ENCODE data around the gene GJD3. TPM values are rescaled to one million over a fixed set of nuclear protein-coding genes. Genes with fewer than 3 reads are reported as not detected.

GJD3 gene
- total and polyA plus RNA-seq, 9 of the 15 experiments (the other 6 are each of a cell fraction or from before 2014, with no cell fraction given) = 0.17 to 0.38 TPM; not detected in 7

DNA sequence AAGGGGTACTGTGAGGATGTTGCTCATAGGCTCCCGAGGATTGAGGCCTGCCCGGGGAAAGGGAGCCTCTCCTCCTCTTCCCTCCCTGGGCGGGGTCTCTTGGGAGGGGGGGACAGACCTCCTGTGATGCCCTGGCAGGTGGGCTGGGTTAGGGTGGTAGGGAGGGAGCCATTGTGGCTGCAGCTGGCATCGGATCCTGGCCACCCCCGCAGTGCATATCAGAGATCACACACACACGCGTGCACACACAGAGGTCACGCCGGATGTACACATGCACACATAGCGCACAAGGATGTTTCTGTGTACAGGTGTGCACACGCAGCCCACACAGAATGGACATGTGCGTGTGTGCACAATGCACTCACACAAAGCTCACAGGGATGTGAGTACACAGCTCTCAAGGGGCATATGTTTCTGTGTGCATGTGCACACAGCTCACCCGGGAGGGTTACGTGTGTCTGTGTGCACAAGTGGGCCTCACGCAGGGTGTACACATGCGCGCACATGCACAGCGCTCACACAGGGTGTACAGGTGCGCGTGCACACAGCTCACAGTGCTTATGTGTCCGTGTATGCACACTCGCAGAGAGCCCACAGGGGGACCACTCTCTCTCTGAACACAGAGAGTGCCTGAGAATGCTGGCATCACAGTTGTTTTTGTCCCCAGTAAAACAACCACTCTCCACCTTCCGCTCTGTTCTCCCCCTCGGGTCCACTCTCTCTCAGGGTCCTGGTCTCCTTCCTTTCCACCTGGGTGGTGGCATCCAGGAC lies 2.4 kb downstream of the GJD3 start (continued):
- no peak for TF ChIP-seq YY1 (IDR thresholded peaks at IDR 0.05; ENCODE audit: borderline replicate concordance in 1 of 3, control insufficient read depth in 1 of 3, extremely low read depth in 1 of 3, insufficient read depth in 3 of 3, insufficient read length in 1 of 3, insufficient replicate concordance in 2 of 3, low read depth in 1 of 3, low read length in 2 of 3)
- TF ChIP-seq, protein P1, sequence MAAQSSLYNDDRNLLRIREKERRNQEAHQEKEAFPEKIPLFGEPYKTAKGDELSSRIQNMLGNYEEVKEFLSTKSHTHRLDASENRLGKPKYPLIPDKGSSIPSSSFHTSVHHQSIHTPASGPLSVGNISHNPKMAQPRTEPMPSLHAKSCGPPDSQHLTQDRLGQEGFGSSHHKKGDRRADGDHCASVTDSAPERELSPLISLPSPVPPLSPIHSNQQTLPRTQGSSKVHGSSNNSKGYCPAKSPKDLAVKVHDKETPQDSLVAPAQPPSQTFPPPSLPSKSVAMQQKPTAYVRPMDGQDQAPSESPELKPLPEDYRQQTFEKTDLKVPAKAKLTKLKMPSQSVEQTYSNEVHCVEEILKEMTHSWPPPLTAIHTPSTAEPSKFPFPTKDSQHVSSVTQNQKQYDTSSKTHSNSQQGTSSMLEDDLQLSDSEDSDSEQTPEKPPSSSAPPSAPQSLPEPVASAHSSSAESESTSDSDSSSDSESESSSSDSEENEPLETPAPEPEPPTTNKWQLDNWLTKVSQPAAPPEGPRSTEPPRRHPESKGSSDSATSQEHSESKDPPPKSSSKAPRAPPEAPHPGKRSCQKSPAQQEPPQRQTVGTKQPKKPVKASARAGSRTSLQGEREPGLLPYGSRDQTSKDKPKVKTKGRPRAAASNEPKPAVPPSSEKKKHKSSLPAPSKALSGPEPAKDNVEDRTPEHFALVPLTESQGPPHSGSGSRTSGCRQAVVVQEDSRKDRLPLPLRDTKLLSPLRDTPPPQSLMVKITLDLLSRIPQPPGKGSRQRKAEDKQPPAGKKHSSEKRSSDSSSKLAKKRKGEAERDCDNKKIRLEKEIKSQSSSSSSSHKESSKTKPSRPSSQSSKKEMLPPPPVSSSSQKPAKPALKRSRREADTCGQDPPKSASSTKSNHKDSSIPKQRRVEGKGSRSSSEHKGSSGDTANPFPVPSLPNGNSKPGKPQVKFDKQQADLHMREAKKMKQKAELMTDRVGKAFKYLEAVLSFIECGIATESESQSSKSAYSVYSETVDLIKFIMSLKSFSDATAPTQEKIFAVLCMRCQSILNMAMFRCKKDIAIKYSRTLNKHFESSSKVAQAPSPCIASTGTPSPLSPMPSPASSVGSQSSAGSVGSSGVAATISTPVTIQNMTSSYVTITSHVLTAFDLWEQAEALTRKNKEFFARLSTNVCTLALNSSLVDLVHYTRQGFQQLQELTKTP (IDR thresholded peaks at IDR 0.05; ENCODE audit: low read depth in 1 of 2, partially characterized antibody in 2 of 2) = peak in 1 of 2 experiments; percentile 56
- TF ChIP-seq, protein P2, sequence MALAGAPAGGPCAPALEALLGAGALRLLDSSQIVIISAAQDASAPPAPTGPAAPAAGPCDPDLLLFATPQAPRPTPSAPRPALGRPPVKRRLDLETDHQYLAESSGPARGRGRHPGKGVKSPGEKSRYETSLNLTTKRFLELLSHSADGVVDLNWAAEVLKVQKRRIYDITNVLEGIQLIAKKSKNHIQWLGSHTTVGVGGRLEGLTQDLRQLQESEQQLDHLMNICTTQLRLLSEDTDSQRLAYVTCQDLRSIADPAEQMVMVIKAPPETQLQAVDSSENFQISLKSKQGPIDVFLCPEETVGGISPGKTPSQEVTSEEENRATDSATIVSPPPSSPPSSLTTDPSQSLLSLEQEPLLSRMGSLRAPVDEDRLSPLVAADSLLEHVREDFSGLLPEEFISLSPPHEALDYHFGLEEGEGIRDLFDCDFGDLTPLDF (CRISPR knock-in tag; IDR thresholded peaks at IDR 0.05) = no peak

All from K562 (cell line).